GM12892 (cell line): ENCODE results near the gene TENT4B.

Source experiments
- POLR2A ChIP-seq: IDR thresholded peaks from 2 replicates; pipeline ENCODE4 v1.6.1; 2011; ENCODE audit warnings: low read depth, low read length, control low read depth
- POLR2AphosphoS5 ChIP-seq: IDR thresholded peaks from 2 replicates; pipeline ENCODE4 v1.6.1; 2011; ENCODE audit warnings: low read depth, low read length, control low read depth
- TAF1 ChIP-seq: IDR thresholded peaks from 2 replicates; pipeline ENCODE4 v1.6.1; 2011; ENCODE audit warnings: low read depth, mild to moderate bottlenecking, control low read depth, low read length, borderline replicate concordance

DNA sequence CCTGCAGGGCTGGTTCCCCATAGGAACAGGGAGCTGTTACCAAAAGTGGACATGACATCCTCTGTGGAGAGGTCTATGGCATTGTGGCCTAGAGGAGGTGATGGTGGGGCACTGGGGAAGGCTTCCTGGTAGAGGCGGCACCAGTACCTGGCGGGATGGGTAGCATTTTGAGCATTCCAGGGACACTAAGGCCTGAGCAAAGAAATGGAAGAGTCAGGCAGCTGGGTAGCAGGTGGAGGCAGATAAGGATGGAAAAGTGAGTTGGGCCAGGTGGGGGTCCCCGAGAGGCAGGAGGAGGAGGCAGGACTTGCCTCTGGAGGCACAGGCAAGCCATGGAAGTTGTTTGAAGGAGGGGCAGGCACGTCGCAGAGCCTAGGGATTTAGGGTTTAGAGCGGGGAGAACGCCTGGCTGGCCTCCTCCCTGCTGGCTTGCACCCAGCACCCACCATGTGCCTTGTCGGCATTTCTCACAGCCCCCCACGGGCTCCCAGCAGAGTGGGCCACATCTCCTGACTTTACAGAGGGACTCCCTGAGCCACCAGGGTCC lies 108.1 kb downstream of the TENT4B start:
- TF ChIP-seq POLR2A = no peak
- TF ChIP-seq TAF1 = no peak
- TF ChIP-seq POLR2AphosphoS5 = no peak
